SK-N-SH (cell line): ENCODE results near the gene LMAN1. TPM values are rescaled to one million over a fixed set of nuclear protein-coding genes. Genes with fewer than 3 reads are reported as not detected.

Experiments used
- CTCF ChIA-PET: fragments of 300-600, 350-600 bp; formaldehyde crosslinking; extraction: SDS; loops from one replicate; lab custom pipeline; 2021; lab: Yijun Ruan, JAX
- POLR2A ChIA-PET: fragments of 350-600 bp; sonication (Branson Sonifier 250); formaldehyde crosslinking; extraction: SDS; loops from one replicate; lab custom pipeline; 2020; ENCODE audit warnings: antibody characterized with exemption, inconsistent platforms; lab: Yijun Ruan, JAX
- DNase-seq: peaks from one replicate; pipeline ENCODE4 v3.0.0; 2012
- H2AFZ ChIP-seq: fragments of 200-600 bp; sonication (generic); 2 replicates; pipeline ENCODE4 v1.8.1; 2016; ENCODE audit warnings: antibody characterized with exemption, mild to moderate bottlenecking, low read depth
- H3F3A ChIP-seq: fragments of 200-600 bp; sonication (generic); replicated peaks from 2 replicates; pipeline ENCODE3; 2016; ENCODE audit warnings: antibody characterized with exemption, mild to moderate bottlenecking; ENCODE audit not compliant: insufficient read depth
- H3K27ac ChIP-seq, 2 experiments: fragments of 200-500 bp in 1 of 2; fragments of 200-600 bp in 1 of 2; sonication (Bioruptor generic) in 1 of 2; sonication (generic), shearing (Covaris generic) in 1 of 2; 2 replicates each; pipeline versions ENCODE4 v1.5.1 to v1.6.1; 2014 to 2016; ENCODE audit warnings: low read depth in 2 of 2, inconsistent platforms in 1 of 2, low read length in 1 of 2, mild to moderate bottlenecking in 1 of 2, mixed read lengths in 1 of 2
- H3K27me3 ChIP-seq: fragments of 200-600 bp; sonication (generic), shearing (Covaris generic); 2 replicates; pipeline ENCODE4 v1.6.1; 2016; ENCODE audit warnings: mixed run types; ENCODE audit not compliant: insufficient read depth
- H3K36me3 ChIP-seq, 2 experiments: fragments of 200-500 bp in 1 of 2; fragments of 200-600 bp in 1 of 2; sonication (Bioruptor generic) in 1 of 2; sonication (generic) in 1 of 2; replicated peaks in 1 of 2; 2 replicates each; pipeline versions ENCODE3 to v1.5.1; 2014 to 2016; ENCODE audit warnings: low read length in 1 of 2, mild to moderate bottlenecking in 1 of 2; ENCODE audit not compliant: insufficient read depth in 2 of 2, control insufficient read depth in 1 of 2
- H3K4me1 ChIP-seq, 2 experiments: fragments of 200-500 bp in 1 of 2; fragments of 200-600 bp in 1 of 2; sonication (Bioruptor generic) in 1 of 2; sonication (generic), shearing (Covaris generic) in 1 of 2; 2 replicates each; pipeline versions ENCODE4 v1.5.1 to v1.6.1; 2014 to 2016; ENCODE audit warnings: low read depth in 1 of 2, low read length in 1 of 2, mixed run types in 1 of 2; ENCODE audit not compliant: insufficient read depth in 2 of 2, control insufficient read depth in 1 of 2
- H3K4me2 ChIP-seq: fragments of 200-600 bp; sonication (generic), shearing (Covaris generic); 2 replicates; pipeline ENCODE4 v1.6.1; 2017; ENCODE audit warnings: mixed run types
- H3K4me3 ChIP-seq, 2 experiments: fragments of 200-500 bp in 1 of 2; fragments of 200-600 bp in 1 of 2; sonication (Bioruptor generic) in 1 of 2; sonication (generic), shearing (Covaris generic) in 1 of 2; 2 replicates each; pipeline versions ENCODE4 v1.5.1 to v1.8.1; 2014 to 2016; ENCODE audit warnings: low read depth in 2 of 2, inconsistent platforms in 1 of 2, low read length in 1 of 2, mild to moderate bottlenecking in 1 of 2, mixed read lengths in 1 of 2, moderate library complexity in 1 of 2
- H3K79me2 ChIP-seq: fragments of 200-600 bp; sonication (generic); 2 replicates; pipeline ENCODE4 v1.8.1; 2017; ENCODE audit warnings: mild to moderate bottlenecking; ENCODE audit not compliant: insufficient read depth
- H3K9ac ChIP-seq: fragments of 200-600 bp; sonication (generic); 2 replicates; pipeline ENCODE4 v1.6.1; 2017; ENCODE audit warnings: mixed run types
- H3K9me2 ChIP-seq: fragments of 200-600 bp; sonication (generic); 2 replicates; pipeline ENCODE4 v1.6.1; 2017; ENCODE audit warnings: mixed run types
- H3K9me3 ChIP-seq: fragments of 200-600 bp; sonication (generic); 2 replicates; pipeline ENCODE4 v1.6.1; 2017; ENCODE audit warnings: mixed run types, mild to moderate bottlenecking, moderate library complexity
- H4K20me1 ChIP-seq: fragments of 200-600 bp; sonication (generic); 2 replicates; pipeline ENCODE4 v1.6.1; 2017; ENCODE audit warnings: mild to moderate bottlenecking, mixed run types; ENCODE audit not compliant: insufficient read depth
- ELF1 ChIP-seq: IDR thresholded peaks from 2 replicates; pipeline ENCODE4 v1.4.0; 2012
- EP300 ChIP-seq, 2 experiments: IDR thresholded peaks; 2 replicates each; pipeline versions ENCODE4 v1.4.0 to v1.6.1; 2012; ENCODE audit warnings: borderline replicate concordance in 1 of 2, low read depth in 1 of 2, low read length in 1 of 2
- EZH2phosphoT487 ChIP-seq: fragments of 200-600 bp; sonication (generic); IDR thresholded peaks from 2 replicates; pipeline ENCODE4 v1.6.1; 2017; ENCODE audit warnings: low read depth, mixed run types, mild to moderate bottlenecking, antibody characterized with exemption, moderate library complexity, borderline replicate concordance
- FOSL2 ChIP-seq: IDR thresholded peaks from 2 replicates; pipeline ENCODE4 v1.4.0; 2012; ENCODE audit warnings: low read depth, mild to moderate bottlenecking, moderate library complexity, borderline replicate concordance
- FOXJ3 ChIP-seq: sonication (generic); formaldehyde crosslinking; IDR thresholded peaks from 2 replicates; pipeline ENCODE4 v1.5.1; 2020; ENCODE audit warnings: mild to moderate bottlenecking, missing genetic modification reagents
- FOXM1 ChIP-seq: IDR thresholded peaks from 2 replicates; pipeline ENCODE4 v1.4.0; 2012; ENCODE audit warnings: low read depth, mild to moderate bottlenecking
- GABPA ChIP-seq: IDR thresholded peaks from 2 replicates; pipeline ENCODE4 v1.4.0; 2012; ENCODE audit warnings: low read depth, mild to moderate bottlenecking
- GATA2 ChIP-seq: sonication (generic); formaldehyde crosslinking; IDR thresholded peaks from 2 replicates; pipeline ENCODE4 v1.5.0; 2020; ENCODE audit warnings: mild to moderate bottlenecking, missing genetic modification reagents
- JUND ChIP-seq: IDR thresholded peaks from 2 replicates; pipeline ENCODE4 v1.4.0; 2012
- MEF2A ChIP-seq: IDR thresholded peaks from 2 replicates; pipeline ENCODE4 v1.4.0; 2012; ENCODE audit warnings: low read depth, borderline replicate concordance
- MXI1 ChIP-seq: IDR thresholded peaks from 2 replicates; pipeline ENCODE4 v1.6.1; 2012; ENCODE audit warnings: mild to moderate bottlenecking, low read depth, low read length, improper control_type of control experiment
- NFIC ChIP-seq: IDR thresholded peaks from 2 replicates; pipeline ENCODE4 v1.4.0; 2012; ENCODE audit warnings: borderline replicate concordance
- NRF1 ChIP-seq: IDR thresholded peaks from 2 replicates; pipeline ENCODE4 v1.6.1; 2012; ENCODE audit warnings: low read depth, mild to moderate bottlenecking, low read length
- POLR2AphosphoS5 ChIP-seq: IDR thresholded peaks from 2 replicates; pipeline ENCODE4 v1.6.1; 2012; ENCODE audit warnings: low read depth, low read length
- RAD21 ChIP-seq: IDR thresholded peaks from 2 replicates; pipeline ENCODE4 v1.6.1; 2012; ENCODE audit warnings: mild to moderate bottlenecking, low read length
- RCOR1 ChIP-seq: fragments of 150-350 bp; IDR thresholded peaks from 2 replicates; pipeline ENCODE4 v1.6.1; 2017; ENCODE audit warnings: antibody characterized with exemption, low read length
- RFX5 ChIP-seq: IDR thresholded peaks from 2 replicates; pipeline ENCODE4 v1.6.1; 2012; ENCODE audit warnings: mild to moderate bottlenecking, improper control_type of control experiment, low read length
- RXRA ChIP-seq: IDR thresholded peaks from 2 replicates; pipeline ENCODE4 v1.4.0; 2012; ENCODE audit warnings: low read depth, mild to moderate bottlenecking, borderline replicate concordance
- SIN3A ChIP-seq: IDR thresholded peaks from 2 replicates; pipeline ENCODE4 v1.6.1; 2012; ENCODE audit warnings: low read depth, mild to moderate bottlenecking, low read length, moderate library complexity, borderline replicate concordance
- SMC3 ChIP-seq: IDR thresholded peaks from 2 replicates; pipeline ENCODE4 v1.6.1; 2012; ENCODE audit warnings: low read depth, low read length, improper control_type of control experiment
- TAF1 ChIP-seq: IDR thresholded peaks from 2 replicates; pipeline ENCODE4 v1.6.1; 2012; ENCODE audit warnings: low read depth, mild to moderate bottlenecking, low read length, moderate library complexity, borderline replicate concordance
- TCF12 ChIP-seq: IDR thresholded peaks from 2 replicates; pipeline ENCODE4 v1.4.0; 2012
- TEAD4 ChIP-seq: IDR thresholded peaks from 2 replicates; pipeline ENCODE4 v1.4.0; 2012; ENCODE audit warnings: mild to moderate bottlenecking, borderline replicate concordance; ENCODE audit not compliant: insufficient read depth
- USF1 ChIP-seq: IDR thresholded peaks from 2 replicates; pipeline ENCODE4 v1.4.0; 2012; ENCODE audit warnings: low read depth, borderline replicate concordance
- YY1 ChIP-seq: IDR thresholded peaks from 2 replicates; pipeline ENCODE4 v1.4.0; 2012; ENCODE audit warnings: low read depth, mild to moderate bottlenecking
- WGBS: methylation state at CpG from one replicate; pipeline ENCODE4 v1.1.6; 2017; ENCODE audit warnings: low lambda C conversion rate; 5-methylcytosine and 5-hydroxymethylcytosine counted together
- polyA plus RNA-seq, 3 experiments: library from polyadenylated mRNA; depleted of rRNA; stranded (reverse); fragments of >200 nt; gene quantifications; 2 replicates each; pipeline ENCODE4 v1.2.3, GENCODE V29; 2012
- TF ChIP-seq, protein P1 (sequence below): fragments of 200-600 bp; sonication (generic); IDR thresholded peaks from 2 replicates; pipeline ENCODE4 v1.6.1; 2017; ENCODE audit warnings: antibody characterized with exemption, mild to moderate bottlenecking, moderate library complexity

The LMAN1 gene
- polyA plus RNA-seq, 1 of the 3 experiments (the other 2 are of a cell fraction): 43.4 TPM

DNA sequence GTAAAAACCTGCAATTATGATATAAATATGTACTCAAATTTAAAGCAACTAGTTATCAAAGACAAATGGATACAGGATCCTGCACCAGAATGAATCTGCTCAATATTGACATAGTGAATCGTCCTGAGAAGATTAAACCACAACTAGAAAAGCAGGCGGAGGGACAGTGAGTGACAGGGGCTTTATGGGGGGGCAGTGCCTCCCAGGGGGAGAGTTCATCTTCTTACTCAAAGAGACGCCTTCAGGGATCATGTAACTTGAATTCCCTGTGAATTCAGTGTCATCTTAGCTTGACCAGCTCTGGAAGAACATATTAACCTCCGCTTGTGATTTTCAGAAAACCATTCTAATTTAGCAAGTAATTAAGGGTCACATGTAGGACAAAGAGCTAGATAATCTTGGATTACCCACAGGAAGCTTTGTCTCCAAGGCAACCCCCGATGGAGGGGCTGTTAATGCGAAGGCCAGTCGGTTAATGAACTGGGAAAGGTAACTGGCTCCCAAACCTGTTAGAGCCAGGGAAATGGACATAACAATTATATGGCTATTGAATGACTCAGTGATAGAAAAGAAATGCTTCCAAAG, 17.4 kb upstream of the LMAN1 start:
- no peaks in the 10 kb centered on the region for H3K79me2 ChIP-seq
- WGBS: 50% methylated on average over 7 of the region's 7 CpGs
- TF ChIP-seq SMC3: no peak
- no peak for TF ChIP-seq EP300 (IDR thresholded peaks at IDR 0.05; ENCODE audit: borderline replicate concordance in 1 of 2, low read depth in 1 of 2, low read length in 1 of 2)
- TF ChIP-seq, protein P1, sequence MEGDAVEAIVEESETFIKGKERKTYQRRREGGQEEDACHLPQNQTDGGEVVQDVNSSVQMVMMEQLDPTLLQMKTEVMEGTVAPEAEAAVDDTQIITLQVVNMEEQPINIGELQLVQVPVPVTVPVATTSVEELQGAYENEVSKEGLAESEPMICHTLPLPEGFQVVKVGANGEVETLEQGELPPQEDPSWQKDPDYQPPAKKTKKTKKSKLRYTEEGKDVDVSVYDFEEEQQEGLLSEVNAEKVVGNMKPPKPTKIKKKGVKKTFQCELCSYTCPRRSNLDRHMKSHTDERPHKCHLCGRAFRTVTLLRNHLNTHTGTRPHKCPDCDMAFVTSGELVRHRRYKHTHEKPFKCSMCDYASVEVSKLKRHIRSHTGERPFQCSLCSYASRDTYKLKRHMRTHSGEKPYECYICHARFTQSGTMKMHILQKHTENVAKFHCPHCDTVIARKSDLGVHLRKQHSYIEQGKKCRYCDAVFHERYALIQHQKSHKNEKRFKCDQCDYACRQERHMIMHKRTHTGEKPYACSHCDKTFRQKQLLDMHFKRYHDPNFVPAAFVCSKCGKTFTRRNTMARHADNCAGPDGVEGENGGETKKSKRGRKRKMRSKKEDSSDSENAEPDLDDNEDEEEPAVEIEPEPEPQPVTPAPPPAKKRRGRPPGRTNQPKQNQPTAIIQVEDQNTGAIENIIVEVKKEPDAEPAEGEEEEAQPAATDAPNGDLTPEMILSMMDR: no peak
- TF ChIP-seq FOXJ3: no peak
- TF ChIP-seq RXRA: no peak
- TF ChIP-seq JUND: no peak
- TF ChIP-seq RCOR1: no peak
- TF ChIP-seq RFX5: no peak
- TF ChIP-seq YY1: no peak
- TF ChIP-seq NFIC: no peak
- no peak for TF ChIP-seq TAF1
- no peak for TF ChIP-seq TCF12
- no peak for TF ChIP-seq FOXM1
- TF ChIP-seq RAD21: no peak
- TF ChIP-seq MEF2A: no peak
- H4K20me1 ChIP-seq: no peaks in the 10 kb centered on the region
- no peaks in the 10 kb centered on the region for H3K4me1 ChIP-seq
- no peak overlapping the region for H2AFZ ChIP-seq
- H3K36me3 ChIP-seq: no peaks in the 10 kb centered on the region
- no peak for DNase-seq
- no peak overlapping the region for H3K27ac ChIP-seq
- peaks cover 2% of the 10 kb centered on the region; the same call in 1 of the 2 replicates for H3K27me3 ChIP-seq
- H3K9ac ChIP-seq: no peak overlapping the region
- H3F3A ChIP-seq: no peaks in the 10 kb centered on the region
- H3K4me3 ChIP-seq: no peak overlapping the region
- CTCF ChIA-PET: interaction anchor here (1.0 to 1.9 kb wide), 5 partner anchors 10 to 127 kb away, joined by 3 to 9 read pairs (median 4); no protein-coding TSS in a partner anchor
- POLR2A ChIA-PET: no interaction called here
- no peaks in the 10 kb centered on the region for H3K9me3 ChIP-seq
- H3K9me2 ChIP-seq: no peaks in the 10 kb centered on the region
- no peak overlapping the region for H3K4me2 ChIP-seq

DNA sequence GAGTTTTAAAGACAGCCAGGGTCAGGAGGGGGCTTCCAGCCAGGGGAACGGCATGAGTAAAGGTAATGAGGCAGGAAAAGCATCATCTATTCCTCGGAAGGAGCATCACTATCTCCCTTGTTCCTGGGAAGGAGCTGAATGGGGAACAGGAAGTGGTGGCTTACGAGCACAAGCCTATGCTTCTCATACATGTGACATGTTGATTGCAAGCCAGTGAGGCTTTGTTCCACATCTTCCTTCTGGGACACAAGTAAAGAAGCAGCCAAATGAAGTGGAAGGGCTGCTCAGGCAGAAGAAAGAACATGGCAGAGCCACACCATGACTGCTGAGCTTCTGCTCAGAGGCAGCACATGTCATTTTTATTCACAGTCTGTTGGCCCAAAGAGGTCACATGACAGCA, 15.1 kb upstream of the LMAN1 start:
- H3K4me1 ChIP-seq: no peaks in the 10 kb centered on the region
- H3K4me2 ChIP-seq: no peak overlapping the region
- 39% methylated on average over 3 of the region's 3 CpGs for WGBS

More for the DNA sequence above, 15.1 kb upstream of the LMAN1 start:
- ChIA-PET POLR2A (no interaction called here), CTCF (interaction anchor here (1.2 kb wide), 1 partner anchor 125 kb away, joined by 3 read pairs; no protein-coding TSS in a partner anchor)
- H3K4me3 ChIP-seq: no peak overlapping the region
- H3F3A ChIP-seq: no peaks in the 10 kb centered on the region
- H4K20me1 ChIP-seq: no peaks in the 10 kb centered on the region
- H3K9me3 ChIP-seq: peaks cover 3% of the 10 kb centered on the region; the same call in 1 of the 2 replicates
- peaks cover 5% of the 10 kb centered on the region; the same call in 1 of the 2 replicates for H3K27me3 ChIP-seq
- no peak for DNase-seq
- H3K9me2 ChIP-seq: no peaks in the 10 kb centered on the region
- H3K36me3 ChIP-seq: no peaks in the 10 kb centered on the region
- no peak overlapping the region for H3K27ac ChIP-seq
- no peak overlapping the region for H3K9ac ChIP-seq
- no peaks in the 10 kb centered on the region for H3K79me2 ChIP-seq
- no peak overlapping the region for H2AFZ ChIP-seq
- TF ChIP-seq ELF1 (no peak), TAF1 (no peak), RCOR1 (no peak), NRF1 (no peak), SMC3 (no peak), USF1 (no peak), EZH2phosphoT487 (no peak), RAD21 (no peak), FOSL2 (no peak), RFX5 (no peak), GATA2 (no peak), SIN3A (no peak), GABPA (no peak), POLR2AphosphoS5 (no peak), JUND (no peak), TEAD4 (no peak), MXI1 (no peak), FOXJ3 (no peak)
- TF ChIP-seq, protein P1: no peak
